Fibroblast of the conjunctiva (primary cell): ENCODE data around the gene TMEM59L.

Experiments
- DNase-seq: peaks from one replicate; pipeline ENCODE4 v3.0.0-alpha.2; 2010; ENCODE audit warnings: low read depth

TMEM59L gene

DNA sequence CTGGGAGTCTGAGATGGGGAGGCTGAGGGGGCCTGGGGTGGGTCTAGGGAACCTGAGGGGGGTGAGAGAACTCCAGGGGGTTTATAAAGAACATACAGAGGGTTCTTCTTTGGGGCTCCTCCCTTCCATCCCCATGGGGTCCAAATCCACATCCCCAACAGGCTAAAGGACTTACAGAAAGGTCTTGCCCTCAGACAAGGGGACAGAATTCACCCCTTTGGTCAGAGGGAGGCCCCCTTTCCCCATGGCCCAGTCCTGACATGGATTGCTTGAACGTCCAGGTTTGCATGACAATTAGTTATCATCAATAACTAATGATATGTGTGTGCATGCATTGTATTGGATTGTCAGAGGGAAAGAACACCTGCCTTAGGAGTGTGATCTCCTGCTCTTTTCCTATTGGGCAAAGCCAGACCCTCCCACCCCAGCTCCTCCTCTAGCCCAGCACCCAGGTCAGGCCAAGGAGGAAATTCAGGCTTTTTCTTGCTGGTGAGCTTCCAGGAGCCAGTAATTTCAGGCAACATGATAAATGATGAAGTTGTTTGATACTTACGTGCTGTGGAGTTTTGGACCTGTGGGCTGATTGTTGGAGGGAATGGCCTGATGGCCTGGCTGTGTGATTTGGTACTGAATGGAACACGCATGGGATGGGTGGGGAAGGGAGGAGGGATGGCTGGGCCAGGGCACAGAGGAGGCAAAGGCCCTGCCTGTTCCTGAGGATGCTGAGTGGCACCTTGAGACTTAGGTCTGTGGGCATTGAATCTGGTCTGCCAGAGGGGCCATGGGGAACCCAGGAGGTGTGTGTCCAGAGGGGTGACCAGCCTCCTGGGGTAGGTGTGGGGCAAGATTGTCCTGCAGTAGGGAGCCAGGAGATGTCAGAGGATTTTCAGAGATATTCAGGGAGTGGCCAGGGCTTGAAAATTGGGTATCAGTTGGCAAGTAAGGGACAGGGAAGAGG lies 25.3 kb downstream of the TMEM59L start:
- no peak for DNase-seq

DNA sequence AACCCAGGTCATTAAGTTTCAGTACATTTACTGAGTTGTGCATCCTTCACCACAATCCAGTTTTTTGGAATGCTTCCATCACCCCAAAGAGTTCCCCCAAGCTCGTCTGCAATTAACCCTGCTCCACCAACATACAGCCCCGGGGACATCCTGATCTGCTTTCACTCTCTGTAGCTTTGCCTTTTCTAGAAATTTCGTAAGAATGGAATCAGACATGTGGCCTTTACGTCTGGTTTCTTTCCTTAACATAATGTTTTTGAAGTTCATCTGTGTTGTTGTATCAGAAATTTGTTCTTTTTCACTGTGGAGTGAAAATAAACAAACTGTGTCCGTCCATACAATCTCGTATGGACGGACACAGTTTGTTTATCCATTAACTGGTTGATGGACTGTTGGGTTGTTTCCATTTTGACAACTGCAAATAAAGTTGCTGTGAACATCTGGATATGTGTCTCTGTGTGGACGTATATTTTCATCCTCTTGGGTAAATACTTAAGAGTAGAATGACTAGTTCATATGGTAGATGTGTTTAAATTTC lies 27.1 kb downstream of the TMEM59L start:
- no peak for DNase-seq

DNA sequence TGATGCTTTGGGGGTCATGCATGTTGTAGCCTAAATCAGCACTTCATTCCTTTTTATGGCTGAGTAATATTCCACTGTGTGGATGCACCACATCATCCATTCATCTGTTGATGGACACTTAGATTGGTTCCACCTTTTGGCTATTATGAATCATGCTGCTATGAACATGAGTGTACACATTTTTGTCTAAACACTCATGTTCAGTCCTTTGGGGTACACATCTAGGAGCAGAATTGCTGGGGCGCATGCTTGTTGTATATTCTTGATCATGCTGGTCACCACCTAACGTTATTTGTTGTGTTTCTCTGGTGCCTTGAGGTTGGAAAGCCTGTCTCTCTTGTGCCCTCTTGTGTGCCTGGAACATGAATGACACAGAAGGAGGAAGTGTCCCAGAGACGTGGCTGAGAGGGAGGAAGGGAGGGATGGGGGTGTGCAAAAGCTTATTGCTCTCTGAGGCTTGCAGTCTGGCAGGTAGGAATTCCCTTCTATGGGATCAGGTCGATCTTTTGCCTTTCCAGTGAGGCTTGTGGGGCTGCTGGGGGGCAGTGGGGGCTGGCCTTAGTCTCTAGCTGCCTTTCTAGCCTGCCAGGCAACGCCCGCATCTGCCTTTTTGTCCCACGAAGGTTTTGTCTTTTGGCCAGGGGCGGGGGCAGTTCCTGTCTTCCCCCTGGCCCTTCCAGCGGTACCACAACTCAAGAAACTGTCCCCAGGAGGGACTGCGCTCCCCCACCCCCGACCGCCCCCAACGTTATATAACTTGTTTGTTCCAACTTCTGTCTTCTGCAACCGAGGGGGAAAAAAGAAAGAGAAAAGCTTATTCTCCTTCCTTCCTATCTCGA lies 31.7 kb downstream of the TMEM59L start:
- no peak for DNase-seq

DNA sequence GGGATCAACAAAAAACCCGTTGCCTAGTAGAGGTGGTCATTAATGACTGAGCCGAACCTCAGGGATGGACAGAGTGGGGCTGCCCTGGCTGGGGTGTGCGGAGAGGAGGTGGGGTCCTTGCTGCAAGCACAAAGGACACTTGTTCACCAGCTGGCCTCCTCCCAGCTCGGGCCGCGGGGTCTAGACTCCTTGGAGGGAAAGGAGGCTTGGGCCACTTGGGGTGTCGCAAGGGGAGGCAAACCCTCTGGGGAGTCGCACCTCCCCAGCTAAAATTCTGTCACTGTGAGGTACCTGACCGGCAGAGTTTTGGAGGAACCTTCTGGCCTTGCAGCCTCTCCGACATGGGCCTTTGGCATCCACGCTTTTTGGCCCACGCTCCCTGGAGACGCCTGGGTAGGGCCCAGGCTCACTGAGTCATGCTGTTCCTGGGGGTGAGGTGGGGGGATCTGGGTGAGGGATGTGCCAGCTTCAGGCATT lies 32.4 kb downstream of the TMEM59L start:
- DNase-seq = no peak

DNA sequence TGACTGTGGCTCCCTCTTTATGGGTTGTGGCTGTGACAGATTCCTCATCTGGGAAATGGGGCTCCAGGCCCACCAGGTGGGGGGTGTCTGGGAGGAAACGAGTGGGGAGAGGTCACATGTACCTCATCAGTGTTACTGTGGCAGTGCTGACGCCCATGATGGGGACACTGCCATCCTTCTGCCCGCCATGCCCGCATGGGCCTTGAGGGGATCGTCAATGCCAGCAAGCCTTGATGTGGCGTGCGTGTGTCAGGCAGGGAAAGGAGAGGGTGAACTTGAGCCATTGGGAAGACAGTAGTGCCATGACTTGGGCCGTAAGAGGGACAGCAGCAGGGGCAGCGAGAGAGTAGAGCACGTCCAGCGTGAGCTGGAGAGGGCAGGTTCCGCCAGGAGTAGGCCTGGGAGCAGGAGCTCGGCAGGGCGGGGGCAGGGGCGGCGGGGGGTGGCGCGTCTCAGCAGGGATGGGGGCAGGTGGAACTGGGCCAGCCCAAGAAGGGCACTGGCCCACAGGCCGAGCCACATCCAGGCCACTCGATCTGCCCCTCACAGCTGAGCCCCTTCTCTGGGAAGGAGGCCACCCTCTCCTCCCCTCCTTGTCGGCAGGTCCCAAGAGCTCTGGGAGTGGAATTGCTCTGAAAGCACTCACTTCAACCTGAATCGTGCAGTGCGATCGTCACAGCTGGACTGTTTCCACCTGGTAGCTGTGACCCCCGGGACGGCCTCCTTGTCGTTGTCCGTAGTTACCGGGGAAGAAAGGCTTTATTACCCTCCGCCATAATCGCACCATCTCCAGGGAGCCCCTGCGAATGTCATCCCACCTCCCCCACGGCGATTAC lies 34.1 kb downstream of the TMEM59L start:
- DNase-seq = no peak

DNA sequence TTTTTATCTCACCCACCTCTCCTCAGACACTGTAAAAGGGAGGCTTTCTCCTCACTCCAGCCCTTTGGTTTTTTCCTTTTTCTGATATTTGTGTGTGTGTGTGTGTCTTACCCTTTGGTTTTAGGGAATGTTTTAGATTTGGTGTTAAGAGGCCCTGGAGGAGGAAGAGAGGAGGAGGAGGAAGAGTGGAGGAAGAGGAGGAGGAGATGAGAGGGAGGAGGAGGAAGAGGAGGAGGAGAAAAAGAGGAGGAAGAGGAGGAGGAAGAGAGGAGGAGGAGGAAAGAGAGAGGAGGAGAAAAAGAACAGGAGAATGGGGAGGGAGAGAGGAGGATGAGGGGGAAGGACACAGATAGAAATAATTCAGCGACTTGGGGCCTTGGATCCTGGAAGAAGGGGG lies 34.7 kb downstream of the TMEM59L start:
- no peak for DNase-seq

DNA sequence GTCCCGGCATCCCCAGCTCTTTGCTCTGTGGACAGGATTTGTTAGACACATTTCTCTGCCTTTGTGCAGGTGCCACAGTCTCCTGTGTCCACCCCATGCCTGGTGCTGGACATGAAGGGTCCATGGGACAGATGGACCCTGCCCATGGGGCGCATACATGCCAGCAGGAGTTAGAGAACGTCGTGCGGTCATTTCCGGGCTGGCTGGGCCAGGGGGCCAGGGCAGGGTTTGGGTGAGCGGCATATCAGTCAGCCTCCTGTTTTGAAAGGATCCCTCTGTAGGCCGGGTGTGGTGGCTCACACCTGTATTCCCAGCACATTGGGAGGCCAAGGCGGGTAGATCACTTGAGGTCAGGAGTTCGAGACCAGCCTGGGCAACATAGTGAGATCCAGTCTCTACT lies 35.1 kb downstream of the TMEM59L start:
- no peak for DNase-seq

DNA sequence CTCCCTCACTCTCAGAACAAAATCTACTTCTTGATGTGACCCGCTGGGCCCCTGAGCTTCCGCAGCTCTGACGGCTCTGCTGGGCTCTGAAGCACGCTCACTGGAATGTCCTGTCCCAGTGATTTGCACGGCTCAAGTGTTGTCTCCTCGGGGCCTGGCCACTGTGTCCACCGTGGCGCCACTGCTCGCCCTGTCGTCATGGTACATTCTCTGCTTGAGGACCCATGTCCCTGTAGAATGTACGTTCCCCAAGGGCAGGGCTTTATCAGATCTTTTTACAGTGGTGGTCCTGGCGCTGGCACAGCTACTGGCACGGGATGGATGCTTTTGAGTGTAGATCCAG lies 36.3 kb downstream of the TMEM59L start:
- no peak for DNase-seq

DNA sequence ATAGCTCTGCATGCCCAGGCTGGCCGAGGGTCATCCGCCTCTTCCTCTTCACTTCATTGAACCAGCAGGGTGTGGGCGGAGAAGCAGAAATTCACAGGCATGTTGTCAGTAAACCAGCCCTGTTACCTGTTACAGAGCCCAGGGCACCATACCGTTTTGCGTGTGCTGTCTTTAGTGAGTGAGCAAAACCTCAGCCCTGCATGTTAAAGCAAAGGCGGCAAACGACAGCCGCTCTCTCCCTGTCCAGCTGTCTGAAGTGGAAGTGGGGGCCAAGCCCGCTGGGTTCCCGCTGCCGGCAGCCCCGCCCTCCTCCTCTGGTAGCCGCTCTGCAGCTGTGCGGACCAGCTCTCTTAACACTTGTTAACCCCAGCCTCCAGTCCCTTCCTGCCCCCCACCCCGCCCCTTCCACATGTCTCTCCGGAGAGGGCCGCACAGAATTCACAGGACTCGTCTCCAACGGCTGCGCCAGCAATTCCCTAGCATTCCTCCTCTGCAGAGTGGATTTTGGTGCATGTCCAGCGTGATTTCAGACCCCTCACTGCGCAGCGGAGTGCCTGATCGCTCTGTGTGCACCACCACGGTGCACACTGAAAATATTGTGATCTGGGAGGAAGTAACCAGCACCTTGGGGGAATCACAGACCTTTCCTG lies 36.8 kb downstream of the TMEM59L start:
- DNase-seq = no peak

DNA sequence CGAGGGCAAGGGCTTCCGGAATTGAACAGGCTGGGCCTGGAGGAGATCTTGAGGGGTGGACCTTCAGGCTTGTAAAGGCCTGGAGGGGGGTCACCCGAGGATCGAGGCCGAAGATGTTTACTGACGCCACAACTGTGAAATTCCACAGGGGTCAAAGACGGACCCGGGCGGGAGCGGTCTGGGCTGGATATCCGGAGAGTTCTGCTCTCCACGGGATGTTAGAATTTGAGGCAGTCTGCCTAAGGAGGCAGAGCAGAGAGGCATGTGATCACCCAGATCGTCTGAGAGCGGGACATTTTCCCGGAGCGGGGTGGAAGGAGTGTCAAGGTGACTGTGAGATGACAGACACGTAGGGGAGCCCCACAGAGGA lies 37.3 kb downstream of the TMEM59L start:
- DNase-seq = no peak

DNA sequence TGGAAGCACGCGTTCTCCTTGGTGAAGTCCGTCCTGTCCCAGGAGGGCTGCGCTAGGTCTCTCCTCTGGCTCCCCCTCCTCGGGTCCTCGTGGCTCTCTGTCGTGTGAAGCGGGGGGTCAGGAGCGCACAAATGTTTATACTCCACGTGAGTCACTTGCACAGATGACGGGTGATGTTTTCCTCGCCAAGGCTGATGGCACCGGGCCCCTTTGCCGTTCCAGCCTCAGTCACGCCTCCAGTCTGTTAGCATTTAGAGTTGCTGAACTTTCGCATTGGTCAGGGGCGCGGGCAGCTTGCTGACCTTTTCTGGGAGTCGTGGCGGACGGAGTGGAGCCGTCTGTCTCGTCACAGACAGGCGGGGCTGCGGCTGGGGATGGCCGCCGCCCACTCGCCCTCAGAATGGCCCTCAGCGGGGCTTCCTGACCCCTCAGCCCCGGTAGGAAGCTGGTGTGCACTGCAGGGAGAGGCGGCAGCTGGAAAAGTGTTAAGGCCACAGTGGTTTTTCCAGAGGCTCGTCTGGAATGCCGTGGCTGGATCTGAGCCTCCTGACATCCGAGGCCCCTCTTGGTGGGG lies 37.9 kb downstream of the TMEM59L start:
- no peak for DNase-seq

DNA sequence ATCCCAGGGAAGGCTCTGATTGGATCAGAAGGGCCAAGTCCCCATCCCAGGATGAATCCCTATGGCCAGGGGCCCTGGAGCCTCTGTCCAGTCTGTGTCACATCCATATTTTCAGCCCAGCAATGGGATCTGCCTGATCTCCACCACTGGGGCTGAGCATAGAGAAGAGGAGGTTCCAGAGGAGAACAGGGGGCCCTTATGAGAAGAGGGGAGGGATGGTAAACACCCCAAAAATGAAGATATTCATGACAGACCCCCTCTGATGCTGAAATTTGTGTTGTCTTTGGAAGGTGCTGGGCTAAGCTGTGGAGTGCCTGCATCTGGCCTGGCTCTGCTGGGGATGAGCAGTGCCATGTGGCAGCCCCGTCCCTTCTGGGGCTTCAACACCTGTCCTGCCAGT lies 38.6 kb downstream of the TMEM59L start:
- no peak for DNase-seq

DNA sequence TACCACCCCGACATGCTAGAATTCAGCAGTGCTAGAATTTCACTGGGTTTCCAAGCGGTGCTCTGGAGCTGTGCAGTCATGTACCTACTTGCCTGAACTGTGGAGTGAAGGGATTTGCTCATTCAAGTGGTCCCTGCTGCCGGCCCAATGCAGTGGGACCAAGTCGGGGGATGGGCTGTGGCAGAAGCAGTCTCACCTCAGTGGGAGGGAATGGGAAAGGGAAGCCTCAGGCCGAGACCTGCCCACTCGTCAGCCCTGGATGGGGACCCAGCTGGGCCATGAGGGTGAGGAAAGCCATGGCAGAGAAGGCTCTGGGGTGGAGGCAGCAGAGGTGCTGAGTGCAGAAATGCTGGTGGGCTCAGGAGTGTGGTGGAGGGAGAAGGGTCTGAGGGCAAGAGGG lies 39.1 kb downstream of the TMEM59L start:
- DNase-seq = no peak

DNA sequence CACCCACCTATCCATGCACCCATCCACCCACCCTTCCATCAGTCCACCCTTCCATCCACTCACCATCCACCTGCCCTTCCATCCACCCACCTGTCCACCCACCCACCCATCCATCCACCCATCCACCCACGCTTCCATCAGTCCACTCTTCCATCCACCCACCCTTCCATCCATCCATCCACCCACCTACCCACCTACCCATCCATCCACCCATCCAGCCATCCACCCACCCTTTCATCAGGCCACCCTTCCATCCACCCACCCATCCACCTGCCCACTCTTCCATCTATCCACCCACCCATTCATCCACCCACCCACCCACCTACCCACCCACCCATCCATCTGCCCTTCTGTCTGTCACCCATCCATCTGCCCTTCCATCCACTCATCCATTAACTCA lies 41.2 kb downstream of the TMEM59L start:
- no peak for DNase-seq

DNA sequence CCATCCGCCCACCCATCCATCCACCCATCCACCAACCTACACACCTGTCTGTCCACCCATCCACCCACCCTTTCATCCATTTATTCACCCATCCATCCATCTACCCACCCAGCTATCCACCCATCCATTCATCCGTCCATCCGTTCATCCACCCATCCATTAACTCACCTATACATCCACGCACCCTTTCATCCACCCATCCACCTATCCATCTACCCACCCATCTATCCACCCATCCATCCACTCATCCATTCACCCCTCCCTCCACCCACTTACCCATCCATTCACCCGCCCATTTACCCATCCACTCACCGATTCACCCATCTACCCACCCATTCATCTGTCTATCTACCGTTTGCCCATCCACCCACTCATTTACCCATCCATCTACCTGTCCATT lies 41.8 kb downstream of the TMEM59L start:
- DNase-seq = no peak

DNA sequence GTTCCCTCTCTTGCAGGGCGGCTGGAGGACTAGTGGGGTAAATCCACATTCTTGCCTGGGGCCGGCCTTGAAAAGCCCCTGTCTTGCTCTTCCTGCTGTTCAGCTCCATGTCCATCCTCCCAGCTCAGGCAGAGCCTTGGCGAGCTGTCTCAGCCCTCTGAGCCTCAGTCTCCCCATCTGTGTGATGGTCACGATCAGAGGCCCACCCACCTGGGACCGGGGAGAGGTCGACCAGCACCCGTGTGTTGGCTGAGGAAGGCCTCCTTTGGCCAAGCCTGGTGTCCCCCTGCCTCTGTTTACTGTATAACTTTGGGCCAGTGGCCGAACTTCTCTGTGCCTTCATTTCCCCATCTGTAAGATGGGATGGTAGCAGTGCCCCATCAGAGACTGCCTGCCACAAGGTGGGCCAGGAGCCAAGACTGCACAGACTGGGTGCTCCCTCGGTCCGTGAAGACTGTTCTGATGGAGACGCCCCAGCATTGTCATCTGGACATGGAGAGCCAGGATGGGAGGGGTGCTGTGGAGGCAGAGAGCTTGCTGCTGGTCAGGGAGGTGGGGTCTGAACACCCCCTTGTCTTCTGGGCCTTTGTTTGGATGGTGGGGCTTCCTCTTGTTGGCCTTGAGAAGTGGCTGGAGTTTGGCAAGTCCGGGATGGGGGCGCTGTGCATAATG lies 42.6 kb downstream of the TMEM59L start:
- no peak for DNase-seq

DNA sequence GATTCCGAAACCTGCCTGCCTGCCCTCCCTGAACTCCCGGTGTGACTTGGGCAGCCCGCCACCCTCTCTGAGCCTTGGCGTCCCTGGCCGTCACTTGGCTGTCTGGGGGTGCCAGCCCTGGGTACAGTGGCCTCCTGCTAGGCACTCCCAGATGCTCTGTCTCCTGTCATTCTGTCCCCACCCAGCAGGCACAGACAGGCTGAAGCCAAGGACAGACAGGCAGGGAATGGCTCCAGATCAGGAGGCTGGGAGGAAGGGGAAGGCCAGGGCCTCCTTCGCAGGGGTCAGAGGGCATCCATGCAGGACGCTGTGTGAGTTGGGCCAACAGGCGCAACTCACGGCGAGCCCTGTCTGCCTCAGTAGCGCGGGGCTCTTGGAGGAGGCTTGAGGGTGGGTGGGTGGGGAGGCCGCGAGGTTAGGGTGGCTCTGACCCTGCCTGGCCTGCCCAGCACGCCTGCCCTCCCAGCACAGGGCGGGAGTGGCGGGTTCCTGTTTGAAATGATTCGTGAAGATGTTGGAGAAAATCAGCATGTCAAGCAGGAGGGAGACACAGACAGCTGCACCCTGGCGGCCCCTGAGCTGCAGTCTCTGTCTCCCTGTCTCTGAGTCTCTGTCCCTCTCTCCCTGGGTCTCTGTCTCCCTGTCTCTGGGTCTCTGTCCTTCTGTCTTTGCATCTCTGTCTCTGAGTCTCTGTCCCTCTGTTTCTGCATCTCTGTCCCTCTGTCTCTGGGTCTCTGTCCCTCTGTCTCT lies 43.8 kb downstream of the TMEM59L start:
- no peak for DNase-seq

DNA sequence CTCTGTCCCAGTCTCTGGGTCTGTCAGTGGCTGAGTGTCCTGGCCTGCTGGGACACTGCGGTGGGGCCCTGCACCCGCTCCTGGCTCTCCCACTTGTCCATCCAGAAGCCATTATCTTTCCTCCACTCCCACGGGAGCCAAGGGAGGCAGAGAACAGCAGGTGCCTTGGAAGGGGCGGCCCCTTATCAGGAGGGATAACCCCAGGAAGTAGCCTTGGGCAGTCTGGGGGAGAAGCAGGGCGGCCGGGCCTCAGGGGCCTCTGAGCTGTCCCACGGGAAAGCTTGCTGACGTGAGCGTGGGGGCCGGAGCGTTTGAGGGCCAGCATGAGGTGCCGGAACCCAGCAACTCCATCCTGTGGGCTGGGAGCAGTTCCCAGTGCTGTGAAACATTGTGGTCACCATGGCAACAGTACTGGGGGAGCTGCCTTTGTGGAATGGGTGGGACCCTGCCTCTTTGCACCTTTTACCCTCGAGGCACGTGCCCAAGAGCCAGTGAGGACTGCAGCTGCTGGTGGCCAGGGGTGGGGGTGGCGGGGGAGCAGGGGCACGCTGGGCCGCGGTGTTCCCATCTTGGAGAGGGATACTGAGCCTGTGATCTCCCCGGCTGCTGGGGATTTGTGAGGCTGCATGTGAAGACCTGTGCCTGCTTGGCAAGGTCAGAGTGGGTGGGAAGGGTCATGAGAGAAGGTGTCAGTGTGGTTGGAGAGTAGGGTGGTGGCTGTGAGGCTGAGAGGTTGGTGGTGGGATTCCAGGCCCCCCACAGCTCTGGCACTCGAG lies 45.1 kb downstream of the TMEM59L start:
- peak; percentile 54 for DNase-seq

DNA sequence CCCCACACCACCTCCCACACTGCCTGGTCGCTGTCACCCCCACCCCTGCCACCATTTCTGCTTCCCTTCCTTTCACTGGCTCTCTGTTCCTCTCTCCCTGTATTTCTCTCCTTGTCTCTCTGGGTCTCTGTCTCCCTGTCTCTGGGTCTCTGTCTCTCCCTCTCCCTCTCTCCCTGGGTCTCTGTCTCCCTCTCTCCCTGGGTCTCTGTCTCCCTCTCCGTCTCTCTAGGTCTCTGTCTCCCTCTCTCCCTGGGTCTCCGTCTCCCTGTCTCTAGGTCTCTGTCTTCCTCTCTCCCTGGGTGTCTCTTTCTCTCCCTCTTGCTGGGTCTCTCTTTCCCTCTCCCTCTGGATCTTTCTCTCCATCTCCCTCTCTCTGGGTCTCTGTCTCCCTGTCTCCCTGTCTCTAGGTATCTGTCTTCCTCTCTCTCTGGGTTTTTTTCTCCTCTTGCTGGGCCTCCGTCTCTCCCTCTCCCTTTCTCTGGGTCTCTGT lies 45.7 kb downstream of the TMEM59L start:
- DNase-seq = no peak
